Measurements from ENCODE around the gene SPOCK1. TPM values are rescaled to one million over a fixed set of nuclear protein-coding genes. Genes with fewer than 3 reads are reported as not detected.

The SPOCK1 gene
- total and polyA plus RNA-seq, 2 of the 13 experiments (the other 11 are each of a cell fraction or from before 2014, with no cell fraction given): 0.18 to 0.29 TPM

DNA sequence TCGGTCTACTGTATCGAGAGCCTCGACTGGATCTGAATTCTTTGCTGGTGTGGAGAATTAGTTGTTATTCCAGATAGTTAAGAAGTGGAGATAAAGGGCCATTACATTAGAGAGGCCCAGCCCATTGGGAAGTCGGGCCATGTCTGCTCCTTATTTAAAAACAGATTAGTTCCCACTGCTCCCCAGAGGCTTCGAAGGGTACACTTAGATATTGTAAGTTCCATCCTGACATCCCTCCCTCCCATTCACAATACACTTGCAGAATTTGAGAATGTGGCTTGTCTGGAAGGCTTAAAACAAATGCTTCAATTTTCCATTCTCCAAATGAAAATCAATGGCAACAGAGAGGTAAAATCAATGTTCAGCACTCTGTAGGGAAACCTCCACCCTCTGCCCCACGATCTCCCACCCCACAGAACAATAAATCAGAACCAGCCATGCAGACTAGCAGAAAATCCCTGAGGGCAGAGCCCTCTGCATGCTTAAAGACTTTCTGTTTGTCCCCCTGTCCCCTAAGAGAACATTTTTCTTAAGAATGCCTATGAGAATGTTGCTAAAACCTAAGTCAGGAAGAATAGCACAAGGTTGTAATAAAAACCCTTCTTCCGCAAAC lies 364.1 kb downstream of the SPOCK1 start:
- Histone ChIP-seq H3K9me3 (ENCODE audit: low read length) (no peaks in the 10 kb centered on the region), H3K36me3 (replicated peaks in 1 of 2; ENCODE audit: control insufficient read depth in 1 of 2, insufficient read depth in 2 of 2, low read length in 2 of 2) (no peaks in the 10 kb centered on the region), H3K4me3 (replicated peaks in 1 of 3; ENCODE audit: insufficient read depth in 1 of 3, low read depth in 2 of 3, low read length in 3 of 3) (no peak overlapping the region), H4K20me1 (ENCODE audit: insufficient read depth, low read length) (no peaks in the 10 kb centered on the region), H3K27me3 (ENCODE audit: control insufficient read depth in 1 of 2, insufficient read depth in 2 of 2, low read length in 2 of 2) (no peaks in the 10 kb centered on the region; a peak in 1 of 5 replicates), H3K9ac (ENCODE audit: insufficient read depth, low read depth, low read length) (no peak overlapping the region), H3K4me1 (ENCODE audit: insufficient read depth, low read length) (no peaks in the 10 kb centered on the region), H3K27ac (ENCODE audit: extremely low read length, insufficient read depth, low read length) (no peak overlapping the region), H3K79me2 (ENCODE audit: insufficient read depth, low read length) (no peaks in the 10 kb centered on the region), H2AFZ (ENCODE audit: low read length) (no peak overlapping the region), H3K4me2 (ENCODE audit: low read depth, low read length) (no peak overlapping the region)
- FAIRE-seq (no peak), DNase-seq (ENCODE audit: low spot score) (no peak), ATAC-seq (no peak)
- in situ Hi-C loops (cut with HindIII; ENCODE audit: extremely low pct_ligation_motif_present, low pct_unique_long_range_greater_than_20kb) (no loop called here), intact Hi-C loops (cut with micrococcal nuclease; ENCODE audit: unreplicated experiment) (no loop called here)
- ChIA-PET POLR2A (no interaction called here), CTCF (ENCODE audit: low intra/inter-chr PET ratio, low total read pairs) (no interaction called here)
- TF ChIP-seq FOXO1 (CRISPR knock-in tag; IDR thresholded peaks at IDR 0.05): no peak
- no peak for TF ChIP-seq MEIS2 (CRISPR knock-in tag; IDR thresholded peaks at IDR 0.05)
- no peak for TF ChIP-seq HDAC2 (CRISPR knock-in tag; IDR thresholded peaks at IDR 0.05)
- TF ChIP-seq ZBTB43 (CRISPR knock-in tag; conservative IDR thresholded peaks at IDR 0.05): no peak
- TF ChIP-seq, protein P1, sequence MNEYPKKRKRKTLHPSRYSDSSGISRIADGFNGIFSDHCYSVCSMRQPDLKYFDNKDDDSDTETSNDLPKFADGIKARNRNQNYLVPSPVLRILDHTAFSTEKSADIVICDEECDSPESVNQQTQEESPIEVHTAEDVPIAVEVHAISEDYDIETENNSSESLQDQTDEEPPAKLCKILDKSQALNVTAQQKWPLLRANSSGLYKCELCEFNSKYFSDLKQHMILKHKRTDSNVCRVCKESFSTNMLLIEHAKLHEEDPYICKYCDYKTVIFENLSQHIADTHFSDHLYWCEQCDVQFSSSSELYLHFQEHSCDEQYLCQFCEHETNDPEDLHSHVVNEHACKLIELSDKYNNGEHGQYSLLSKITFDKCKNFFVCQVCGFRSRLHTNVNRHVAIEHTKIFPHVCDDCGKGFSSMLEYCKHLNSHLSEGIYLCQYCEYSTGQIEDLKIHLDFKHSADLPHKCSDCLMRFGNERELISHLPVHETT (CRISPR knock-in tag; conservative IDR thresholded peaks at IDR 0.05): no peak
- no peak for TF ChIP-seq TOE1 (CRISPR knock-in tag; IDR thresholded peaks at IDR 0.05)
- no peak for TF ChIP-seq ZBTB37 (CRISPR knock-in tag; IDR thresholded peaks at IDR 0.05)
- no peak for TF ChIP-seq ZNF121 (CRISPR knock-in tag; IDR thresholded peaks at IDR 0.05)
- TF ChIP-seq SRSF1 (optimal IDR thresholded peaks at IDR 0.05; ENCODE audit: low read depth, low read length): no peak
- no peak for TF ChIP-seq FLYWCH1 (CRISPR knock-in tag; IDR thresholded peaks at IDR 0.05)
- no peak for TF ChIP-seq ZSCAN12 (CRISPR knock-in tag; IDR thresholded peaks at IDR 0.05)
- TF ChIP-seq NFIC (IDR thresholded peaks at IDR 0.05; ENCODE audit: low read length): no peak
- no peak for TF ChIP-seq ZNF275 (CRISPR knock-in tag; IDR thresholded peaks at IDR 0.05; ENCODE audit: borderline replicate concordance)
- no peak for TF ChIP-seq ZNF780A (CRISPR knock-in tag; IDR thresholded peaks at IDR 0.05)
- TF ChIP-seq SOX13 (IDR thresholded peaks at IDR 0.05): no peak
- no peak for TF ChIP-seq SOX13 (CRISPR knock-in tag; conservative IDR thresholded peaks at IDR 0.05 in 1 of 2, IDR thresholded peaks at IDR 0.05 in 1 of 2)
- no TSS peak for BruUV-seq (replicated peaks)
- 6% methylated on average over 7 of the region's 7 CpGs for WGBS (ENCODE audit: low lambda C conversion rate)
